BJ (cell line): ENCODE measurements around the gene BST1. TPM values are rescaled to one million over a fixed set of nuclear protein-coding genes. Genes with fewer than 3 reads are reported as not detected.
"Not testable (repeated sequence)": the region's sequence is repeated elsewhere in the genome, so short reads cannot be mapped to it uniquely, and the experiment has no call there.

Experiments
- CTCF ChIA-PET: fragments of 350-600 bp; formaldehyde crosslinking; extraction: SDS; loops from one replicate; lab custom pipeline; 2021; ENCODE audit warnings: antibody characterized with exemption, inconsistent platforms; lab: Yijun Ruan, JAX
- POLR2A ChIA-PET: fragments of 300-600 bp; sonication (Branson Sonifier 250); formaldehyde crosslinking; extraction: SDS; loops from one replicate; lab custom pipeline; 2021; ENCODE audit warnings: antibody characterized with exemption; lab: Charles Lee
- DNase-seq: peaks from one replicate; pipeline ENCODE4 v3.0.0-alpha.2; 2011; ENCODE audit warnings: low read depth
- H3K27me3 ChIP-seq: 2 replicates; pipeline ENCODE4 v1.6.0; 2011; ENCODE audit warnings: low read length; ENCODE audit not compliant: control insufficient read depth, insufficient read depth
- H3K36me3 ChIP-seq: 2 replicates; pipeline ENCODE4 v1.5.1; 2011; ENCODE audit warnings: low read length; ENCODE audit not compliant: control insufficient read depth, insufficient read depth
- H3K4me3 ChIP-seq: 2 replicates; pipeline ENCODE4 v1.5.1; 2011; ENCODE audit warnings: low read depth, mild to moderate bottlenecking, control low read depth, low read length
- CTCF ChIP-seq: IDR thresholded peaks from 2 replicates; pipeline ENCODE4 v1.5.1; 2011; ENCODE audit warnings: low read depth, mild to moderate bottlenecking, control low read depth, inconsistent platforms, low read length, moderate library complexity; ENCODE audit not compliant: insufficient read depth
- polyA plus RNA-seq: library from polyadenylated mRNA; depleted of rRNA; stranded (reverse); fragments of >200 nt; gene quantifications from 2 replicates; pipeline ENCODE4 v1.2.3, GENCODE V29; 2011

The BST1 gene
- polyA plus RNA-seq, 1 experiment = 38.5 TPM

- no peak for DNase-seq
- TF ChIP-seq CTCF = no peak
- Histone ChIP-seq H3K36me3 (no peaks in the 10 kb centered on the region), H3K4me3 (no peak overlapping the region), H3K27me3 (no peaks in the 10 kb centered on the region)
- ChIA-PET POLR2A (no interaction called here), CTCF (interaction anchor here (1.1 to 1.5 kb wide), 2 partner anchors 9 to 212 kb away, joined by 3 read pairs; no protein-coding TSS in a partner anchor)
These were observed 54.2 kb downstream of the BST1 start for GRCh38 chr4:15757054-15757453.

DNA sequence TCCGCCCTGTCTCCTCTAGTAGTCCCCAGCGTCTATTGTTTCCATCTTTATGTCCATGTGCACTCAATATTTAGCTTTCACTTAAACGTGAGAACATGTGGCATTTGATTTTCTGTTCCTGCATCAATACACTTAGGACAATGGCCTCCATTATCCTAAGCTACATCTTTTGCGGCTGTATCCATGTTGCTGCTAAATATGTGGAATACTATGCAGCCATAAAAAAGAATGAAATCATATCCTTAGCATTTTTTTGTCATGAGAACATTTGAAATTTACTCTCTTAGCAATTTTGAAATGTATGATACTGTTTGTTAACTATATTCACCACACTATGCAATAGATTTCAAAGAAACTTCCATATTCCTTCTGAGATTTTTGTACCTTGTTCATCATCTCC is 55.4 kb downstream of the BST1 start:
- no peak for TF ChIP-seq CTCF
- Histone ChIP-seq H3K36me3 (no peaks in the 10 kb centered on the region), H3K4me3 (no peak overlapping the region), H3K27me3 (no peaks in the 10 kb centered on the region)
- ChIA-PET CTCF (no interaction called here), POLR2A (no interaction called here)
- no peak for DNase-seq

- H3K36me3 ChIP-seq, H3K27me3 ChIP-seq, DNase-seq, H3K4me3 ChIP-seq, POLR2A ChIA-PET: not testable (repeated sequence)
- CTCF ChIA-PET = interaction anchor here (1.5 kb wide), 1 partner anchor 23 kb away, joined by 5 read pairs; no protein-coding TSS in a partner anchor
These were observed 59.6 kb downstream of the BST1 start for GRCh38 chr4:15762460-15762859.

DNA sequence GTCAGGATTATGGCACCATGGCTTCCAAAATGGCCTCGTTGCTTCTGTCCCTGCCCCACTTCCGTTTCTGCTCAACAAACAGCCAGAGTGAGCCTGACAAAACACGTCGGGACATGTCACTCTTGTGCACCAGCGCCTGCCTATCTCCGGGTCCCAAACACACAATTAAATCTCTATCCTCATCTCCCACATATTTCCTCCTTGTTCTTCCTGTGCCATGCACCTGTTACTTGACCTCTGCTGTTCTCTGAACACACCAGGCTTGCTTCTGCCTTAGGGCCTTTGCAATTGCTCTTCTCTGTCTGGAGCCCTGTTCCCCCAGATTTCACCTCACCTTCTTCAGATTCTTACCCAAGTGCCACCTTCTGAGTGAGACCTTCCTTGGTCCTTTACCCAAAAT is 62.5 kb downstream of the BST1 start:
- TF ChIP-seq CTCF = no peak
- Histone ChIP-seq H3K27me3 (peaks cover 4% of the 10 kb centered on the region; the same call in 1 of the 2 replicates), H3K4me3 (no peak overlapping the region), H3K36me3 (no peaks in the 10 kb centered on the region)
- POLR2A ChIA-PET = no interaction called here
- CTCF ChIA-PET = interaction anchor here (1.2 to 1.3 kb wide), 2 partner anchors 10 to 17 kb away, joined by 4 to 5 read pairs; no protein-coding TSS in a partner anchor
- DNase-seq = no peak

- CTCF ChIA-PET = interaction anchor here (1.2 to 1.3 kb wide), 2 partner anchors 10 to 16 kb away, joined by 4 to 5 read pairs; no protein-coding TSS in a partner anchor
These were observed 63.2 kb downstream of the BST1 start for GRCh38 chr4:15765910-15766697.

More at GRCh38 chr4:15765910-15766697, 63.2 kb downstream of the BST1 start:
- TF ChIP-seq CTCF = no peak
- DNase-seq = no peak
- no peak overlapping the region for H3K4me3 ChIP-seq
- H3K27me3 ChIP-seq = peaks cover 4% of the 10 kb centered on the region; the same call in 1 of the 2 replicates
- H3K36me3 ChIP-seq = no peaks in the 10 kb centered on the region
- POLR2A ChIA-PET = no interaction called here
